HG03159 (cell line): Measurements from ENCODE around the gene MS4A4E.
"Not testable (repeated sequence)": the region's sequence is repeated elsewhere in the genome, so short reads cannot be mapped to it uniquely, and the experiment has no call there.

ENCODE experiments used
- ATAC-seq: cut with Tn5 transposase; IDR thresholded peaks from one replicate; pipeline ENCODE4 v1.9.1; 2021; ENCODE audit warnings: mild to moderate bottlenecking, moderate library complexity; ENCODE audit not compliant: unreplicated experiment

MS4A4E gene

GRCh38 chr11:60222141-60222540 is 20.8 kb downstream of the MS4A4E start:
- ATAC-seq, result no peak

- ATAC-seq, result no peak
These were observed 21.2 kb downstream of the MS4A4E start for GRCh38 chr11:60221692-60222091.

GRCh38 chr11:60221181-60221580 is 21.8 kb downstream of the MS4A4E start:
- ATAC-seq, result no peak

- no peak for ATAC-seq
These were observed 28.6 kb downstream of the MS4A4E start for GRCh38 chr11:60214386-60214785.

GRCh38 chr11:60211206-60211605 is 31.7 kb downstream of the MS4A4E start:
- ATAC-seq, result no peak

GRCh38 chr11:60209977-60210376 is 33.0 kb downstream of the MS4A4E start:
- ATAC-seq, result no peak

GRCh38 chr11:60208951-60209350 is 34.0 kb downstream of the MS4A4E start:
- ATAC-seq, result no peak

- ATAC-seq, result no peak
These were observed 34.6 kb downstream of the MS4A4E start for GRCh38 chr11:60208146-60208895.

GRCh38 chr11:60206616-60207015 is 36.3 kb downstream of the MS4A4E start:
- no peak for ATAC-seq

- no peak for ATAC-seq
These were observed 38.0 kb downstream of the MS4A4E start for GRCh38 chr11:60204922-60205321.

- ATAC-seq, result not testable (repeated sequence)
These were observed 41.6 kb downstream of the MS4A4E start for GRCh38 chr11:60201334-60201733.

GRCh38 chr11:60197442-60197841 is 45.5 kb downstream of the MS4A4E start:
- no peak for ATAC-seq

- ATAC-seq, result peak; percentile 48
These were observed 47.0 kb downstream of the MS4A4E start for GRCh38 chr11:60195923-60196368.

GRCh38 chr11:60194511-60194910 is 48.4 kb downstream of the MS4A4E start:
- ATAC-seq, result no peak

GRCh38 chr11:60193687-60194433 is 49.1 kb downstream of the MS4A4E start:
- ATAC-seq, result peak; percentile 94

- not testable (repeated sequence) for ATAC-seq
These were observed 50.4 kb downstream of the MS4A4E start for GRCh38 chr11:60192564-60192963.

GRCh38 chr11:60188481-60188880 is 54.5 kb downstream of the MS4A4E start:
- not testable (repeated sequence) for ATAC-seq

GRCh38 chr11:60186128-60186527 is 56.8 kb downstream of the MS4A4E start:
- not testable (repeated sequence) for ATAC-seq

- not testable (repeated sequence) for ATAC-seq
These were observed 57.5 kb downstream of the MS4A4E start for GRCh38 chr11:60185512-60185827.

- peak; percentile 86 for ATAC-seq
These were observed 58.0 kb downstream of the MS4A4E start for GRCh38 chr11:60184824-60185511.

GRCh38 chr11:60183591-60184205 is 59.2 kb downstream of the MS4A4E start:
- no peak for ATAC-seq
